ENCODE measurements around the gene EFNA4.

The EFNA4 gene

GRCh38 chr1:155063550-155064110 is at the start of gene EFNA4:
Gene EFNA4, plus strand, starts transcription at chr1:155063740. Its CDS starts 84 bp downstream, at chr1:155063824.
- DNase-seq: peak; percentile 75 to 86 (median 80)

- DNase-seq: no peak
Observed at GRCh38 chr1:155014709-155015508, 48.6 kb upstream of the EFNA4 start.

- DNase-seq: peak in 1 of 6 experiments; percentile 40
Observed at GRCh38 chr1:155015527-155016230, 47.9 kb upstream of the EFNA4 start.

GRCh38 chr1:155016231-155016831 is 47.2 kb upstream of the EFNA4 start:
- peak in 3 of 6 experiments; percentile 12 to 41 (median 23) for DNase-seq

- peak; percentile 73 to 89 (median 84) for DNase-seq
Observed at GRCh38 chr1:155017041-155017945, 46.2 kb upstream of the EFNA4 start.

GRCh38 chr1:155017946-155018316 is 45.6 kb upstream of the EFNA4 start:
- no peak for DNase-seq

- DNase-seq: no peak
Observed at GRCh38 chr1:155018617-155019348, 44.8 kb upstream of the EFNA4 start.

- no peak for DNase-seq
Observed at GRCh38 chr1:155019377-155020245, 43.9 kb upstream of the EFNA4 start.

- no peak for DNase-seq
Observed at GRCh38 chr1:155022136-155022926, 41.2 kb upstream of the EFNA4 start.

GRCh38 chr1:155022927-155023236 is 40.7 kb upstream of the EFNA4 start:
- no peak for DNase-seq

GRCh38 chr1:155023627-155024026 is 39.9 kb upstream of the EFNA4 start:
- DNase-seq: no peak

GRCh38 chr1:155024315-155024714 is 39.2 kb upstream of the EFNA4 start:
- no peak for DNase-seq

- no peak for DNase-seq
Observed at GRCh38 chr1:155026154-155026553, 37.4 kb upstream of the EFNA4 start.

- no peak for DNase-seq
Observed at GRCh38 chr1:155026588-155026987, 37.0 kb upstream of the EFNA4 start.

- no peak for DNase-seq
Observed at GRCh38 chr1:155029513-155030242, 33.9 kb upstream of the EFNA4 start.

- DNase-seq: no peak
Observed at GRCh38 chr1:155030243-155030795, 33.2 kb upstream of the EFNA4 start.

- DNase-seq: no peak
Observed at GRCh38 chr1:155030899-155031298, 32.6 kb upstream of the EFNA4 start.

GRCh38 chr1:155032886-155033285 is 30.7 kb upstream of the EFNA4 start:
- DNase-seq: no peak

- no peak for DNase-seq
Observed at GRCh38 chr1:155033524-155033923, 30.0 kb upstream of the EFNA4 start, which contains the start of the genes DCST1 and DCST2. Gene DCST1, plus strand, starts transcription at chr1:155033824. Its CDS starts 213 bp downstream, at chr1:155034037. Gene DCST2, minus strand, starts transcription at chr1:155033781. Its CDS starts 80 bp downstream, at chr1:155033701.

Data from stimulated activated naive CD4-positive, alpha-beta T cell (primary cell).